Keratinocyte (primary cell): ENCODE data around the gene POU2F2. TPM values are rescaled to one million over a fixed set of nuclear protein-coding genes. Genes with fewer than 3 reads are reported as not detected.
A peak's percentile ranks its signal among the peaks of the same experiment; 100 is the strongest.

Experiments used
- DNase-seq: peaks from one replicate; pipeline ENCODE4 v3.0.0-alpha.2; 2011; ENCODE audit warnings: low read depth, missing footprints, low spot score
- FAIRE-seq: peaks from 2 replicates; lab custom pipeline; 2011; peaks lifted over from hg19 to GRCh38; lab: Jason Lieb, UNC
- H2AFZ ChIP-seq: 2 replicates; pipeline ENCODE4 v1.6.0; 2012; ENCODE audit warnings: low read length, control low read depth, inconsistent platforms; ENCODE audit not compliant: control insufficient read depth
- H3K27ac ChIP-seq: 2 replicates; pipeline ENCODE4 v1.5.1; 2011; ENCODE audit warnings: low read length; ENCODE audit not compliant: control insufficient read depth, insufficient read depth
- H3K27me3 ChIP-seq: 3 replicates; pipeline ENCODE4 v1.6.0; 2011; ENCODE audit warnings: low read length; ENCODE audit not compliant: control insufficient read depth, insufficient read depth; ENCODE audit errors: extremely low read depth
- H3K36me3 ChIP-seq, 2 experiments: 2 replicates in 1 of 2; 3 replicates in 1 of 2; pipeline ENCODE4 v1.5.1; 2011; ENCODE audit warnings: low read length in 2 of 2, mild to moderate bottlenecking in 1 of 2; ENCODE audit not compliant: control insufficient read depth in 2 of 2, insufficient read depth in 2 of 2; ENCODE audit errors: extremely low read depth in 1 of 2
- H3K4me1 ChIP-seq: 3 replicates; pipeline ENCODE4 v1.5.1; 2011; ENCODE audit warnings: low read length; ENCODE audit not compliant: control insufficient read depth, insufficient read depth; ENCODE audit errors: extremely low read depth
- H3K4me2 ChIP-seq: 3 replicates; pipeline ENCODE4 v1.6.0; 2011; ENCODE audit warnings: low read depth, low read length; ENCODE audit not compliant: control insufficient read depth, insufficient read depth; ENCODE audit errors: extremely low read depth
- H3K4me3 ChIP-seq, 3 experiments: fragments of 200-600 bp in 1 of 3; sonication (generic) in 1 of 3; 2 replicates in 2 of 3; 3 replicates in 1 of 3; pipeline ENCODE4 v1.5.1; 2011 to 2016; ENCODE audit warnings: low read length in 3 of 3, mild to moderate bottlenecking in 3 of 3, control low read depth in 2 of 3, inconsistent platforms in 1 of 3, low read depth in 1 of 3, mixed read lengths in 1 of 3, mixed run types in 1 of 3, moderate library complexity in 1 of 3; ENCODE audit not compliant: control insufficient read depth in 2 of 3, insufficient read depth in 2 of 3; ENCODE audit errors: extremely low read depth in 1 of 3
- H3K79me2 ChIP-seq: 2 replicates; pipeline ENCODE4 v1.6.0; 2012; ENCODE audit warnings: low read length; ENCODE audit not compliant: control insufficient read depth, insufficient read depth
- H3K9ac ChIP-seq: 3 replicates; pipeline ENCODE4 v1.6.0; 2011; ENCODE audit warnings: low read length; ENCODE audit not compliant: control insufficient read depth, insufficient read depth; ENCODE audit errors: extremely low read depth
- H3K9me1 ChIP-seq: 3 replicates; pipeline ENCODE4 v1.6.0; 2011; ENCODE audit warnings: low read length; ENCODE audit not compliant: control insufficient read depth, insufficient read depth; ENCODE audit errors: extremely low read depth
- H3K9me3 ChIP-seq: 2 replicates; pipeline ENCODE4 v1.5.1; 2012; ENCODE audit warnings: low read depth, low read length; ENCODE audit not compliant: control insufficient read depth
- H4K20me1 ChIP-seq: 3 replicates; pipeline ENCODE4 v1.6.0; 2011; ENCODE audit warnings: low read length; ENCODE audit not compliant: control insufficient read depth, insufficient read depth; ENCODE audit errors: extremely low read depth
- CTCF ChIP-seq, 3 experiments: IDR thresholded peaks in 1 of 3; conservative IDR thresholded peaks in 1 of 3; optimal IDR thresholded peaks in 1 of 3; 2 replicates in 2 of 3; 3 replicates in 1 of 3; pipeline versions ENCODE3 to v1.5.1; 2011; ENCODE audit warnings: low read length in 3 of 3, mild to moderate bottlenecking in 3 of 3, moderate library complexity in 2 of 3, control low read depth in 1 of 3, inconsistent platforms in 1 of 3; ENCODE audit not compliant: insufficient read depth in 2 of 3; ENCODE audit errors: extremely low read depth in 1 of 3
- EZH2 ChIP-seq: IDR thresholded peaks from one replicate; pipeline ENCODE4 v1.6.1; 2012; ENCODE audit warnings: inconsistent platforms, mild to moderate bottlenecking, low read length, moderate library complexity
- dilution Hi-C: fragments of 300-500 bp; cut with MboI; formaldehyde crosslinking; loops from one replicate; pipeline ENCODE4 v1.7.0; 2020; ENCODE audit warnings: low sequenced_read_pairs; ENCODE audit not compliant: extremely low pct_ligation_motif_present
- polyA plus RNA-seq, 5 experiments: library from polyadenylated mRNA; depleted of rRNA in 3 of 5; stranded (reverse) in 3 of 5; stranded (forward) in 1 of 5; unstranded in 1 of 5; fragments of >200 nt; gene quantifications; 1 replicate in 1 of 5; 2 replicates in 3 of 5; 3 replicates in 1 of 5; pipeline versions ENCODE4 v1.2.1 to v1.2.3, GENCODE V29; 2011 to 2012; ENCODE audit warnings: missing spikeins in 2 of 5, low read depth in 1 of 5, low replicate concordance in 1 of 5

POU2F2 gene
- polyA plus RNA-seq, 1 donor (not counting 4 experiments of a cell fraction or from before 2014, with no cell fraction given) = 7.0 TPM

- peaks cover 20% of the 10 kb centered on the region for H4K20me1 ChIP-seq
These were observed 48.7 kb downstream of the POU2F2 start for GRCh38 chr19:42083537-42083936.

GRCh38 chr19:42081584-42082203, 50.6 kb downstream of the POU2F2 start:
- dilution Hi-C loops = no loop called here
- Histone ChIP-seq H2AFZ (no peak overlapping the region), H3K9me1 (peaks cover 10% of the 10 kb centered on the region), H3K9ac (no peak overlapping the region), H3K4me3 (no peak overlapping the region), H3K27ac (no peak overlapping the region), H3K79me2 (peaks cover 54% of the 10 kb centered on the region), H3K36me3 (peaks cover 26 to 28% of the 10 kb centered on the region in 2 experiments), H3K27me3 (no peaks in the 10 kb centered on the region), H4K20me1 (peaks cover 29% of the 10 kb centered on the region), H3K4me2 (no peak overlapping the region), H3K9me3 (no peaks in the 10 kb centered on the region), H3K4me1 (peaks cover 27% of the 10 kb centered on the region)
- FAIRE-seq (peak; percentile 20), DNase-seq (no peak)
- TF ChIP-seq EZH2 = no peak
- peak; percentile 47 to 62 (median 52) for TF ChIP-seq CTCF (optimal IDR thresholded peaks at IDR 0.05 in 1 of 3, IDR thresholded peaks at IDR 0.05 in 1 of 3, conservative IDR thresholded peaks at IDR 0.05 in 1 of 3; ENCODE audit: extremely low read depth in 1 of 3, insufficient read depth in 2 of 3, low read length in 3 of 3)

More at GRCh38 chr19:42083537-42083936, 48.7 kb downstream of the POU2F2 start:
- H3K36me3 ChIP-seq = peaks cover 26 to 28% of the 10 kb centered on the region in 2 experiments
- H3K9me3 ChIP-seq = no peaks in the 10 kb centered on the region
- H3K27me3 ChIP-seq = no peaks in the 10 kb centered on the region
- no peak overlapping the region for H3K4me2 ChIP-seq
- peaks cover 35% of the 10 kb centered on the region for H3K79me2 ChIP-seq
- FAIRE-seq (no peak), DNase-seq (no peak)
- H3K27ac ChIP-seq = no peak overlapping the region
- no peak overlapping the region for H3K4me3 ChIP-seq
- H3K9ac ChIP-seq = no peak overlapping the region
- H3K9me1 ChIP-seq = peaks cover 7% of the 10 kb centered on the region
- dilution Hi-C loops = no loop called here
- no peak overlapping the region for H2AFZ ChIP-seq
- no peak for TF ChIP-seq CTCF (optimal IDR thresholded peaks at IDR 0.05 in 1 of 3, IDR thresholded peaks at IDR 0.05 in 1 of 3, conservative IDR thresholded peaks at IDR 0.05 in 1 of 3; ENCODE audit: extremely low read depth in 1 of 3, insufficient read depth in 2 of 3, low read length in 3 of 3)
- TF ChIP-seq EZH2 = no peak
- H3K4me1 ChIP-seq = peaks cover 12% of the 10 kb centered on the region
